Ascending aorta (tissue), 2 donors: ENCODE results near the gene PTPN18. TPM values are rescaled to one million over a fixed set of nuclear protein-coding genes. Genes with fewer than 3 reads are reported as not detected.

Experiments used
- DNase-seq, 2 donors: peaks; one replicate each; pipeline ENCODE4 v3.0.0-alpha.2; 2019; ENCODE audit warnings: low spot score in 2 of 2
- H3K27ac ChIP-seq, 2 donors: fragments of 200-600 bp; sonication (generic); one replicate each; pipeline ENCODE4 v1.5.1; 2016 to 2017; ENCODE audit warnings: mild to moderate bottlenecking in 1 of 2
- H3K27me3 ChIP-seq: fragments of 200-600 bp; sonication (generic); one replicate; pipeline ENCODE4 v1.5.1; 2017
- H3K36me3 ChIP-seq, 2 donors: fragments of 200-600 bp; sonication (generic); one replicate each; pipeline ENCODE4 v1.5.1; 2016
- H3K4me1 ChIP-seq, 2 donors: fragments of 200-600 bp; sonication (generic); one replicate each; pipeline ENCODE4 v1.5.1; 2016 to 2017; ENCODE audit warnings: mild to moderate bottlenecking in 1 of 2
- H3K4me3 ChIP-seq, 2 donors: fragments of 200-600 bp; sonication (generic); one replicate each; pipeline ENCODE4 v1.5.1; 2016 to 2017; ENCODE audit warnings: mild to moderate bottlenecking in 1 of 2
- H3K9me3 ChIP-seq, 2 donors: fragments of 200-600 bp; sonication (generic); one replicate each; pipeline ENCODE4 v1.5.1; 2016
- intact Hi-C: fragments of 100-400 bp; cut with DNase I; formaldehyde crosslinking; loops from one replicate; pipeline ENCODE4 v1.15.1; 2023
- total RNA-seq: library from RNA; depleted of rRNA; stranded (reverse); fragments of >200 nt; gene quantifications from one replicate; pipeline ENCODE4 v1.1.0, GENCODE V29; 2016
- TF ChIP-seq, protein P1 (sequence below), 3 experiments: fragments of 200-600 bp in 2 of 3; fragments of 450-650 bp in 1 of 3; sonication (generic) in 2 of 3; IDR thresholded peaks; one replicate each; pipeline ENCODE4 v1.5.1; 2016 to 2019; ENCODE audit warnings: antibody characterized with exemption in 3 of 3, mild to moderate bottlenecking in 1 of 3, moderate library complexity in 1 of 3

PTPN18 gene
- total RNA-seq, 1 donor from 2014 or later = 21.0 TPM

GRCh38 chr2:130316596-130316995 lies 39.3 kb upstream of the PTPN18 start:
- intact Hi-C loops = no loop called here
- no peak overlapping the region for H3K27ac ChIP-seq
- no peaks in the 10 kb centered on the region for H3K4me1 ChIP-seq
- no peaks in the 10 kb centered on the region for H3K9me3 ChIP-seq
- no peak for DNase-seq
- H3K4me3 ChIP-seq = no peak overlapping the region
- H3K36me3 ChIP-seq = no peaks in the 10 kb centered on the region
- TF ChIP-seq, protein P1, sequence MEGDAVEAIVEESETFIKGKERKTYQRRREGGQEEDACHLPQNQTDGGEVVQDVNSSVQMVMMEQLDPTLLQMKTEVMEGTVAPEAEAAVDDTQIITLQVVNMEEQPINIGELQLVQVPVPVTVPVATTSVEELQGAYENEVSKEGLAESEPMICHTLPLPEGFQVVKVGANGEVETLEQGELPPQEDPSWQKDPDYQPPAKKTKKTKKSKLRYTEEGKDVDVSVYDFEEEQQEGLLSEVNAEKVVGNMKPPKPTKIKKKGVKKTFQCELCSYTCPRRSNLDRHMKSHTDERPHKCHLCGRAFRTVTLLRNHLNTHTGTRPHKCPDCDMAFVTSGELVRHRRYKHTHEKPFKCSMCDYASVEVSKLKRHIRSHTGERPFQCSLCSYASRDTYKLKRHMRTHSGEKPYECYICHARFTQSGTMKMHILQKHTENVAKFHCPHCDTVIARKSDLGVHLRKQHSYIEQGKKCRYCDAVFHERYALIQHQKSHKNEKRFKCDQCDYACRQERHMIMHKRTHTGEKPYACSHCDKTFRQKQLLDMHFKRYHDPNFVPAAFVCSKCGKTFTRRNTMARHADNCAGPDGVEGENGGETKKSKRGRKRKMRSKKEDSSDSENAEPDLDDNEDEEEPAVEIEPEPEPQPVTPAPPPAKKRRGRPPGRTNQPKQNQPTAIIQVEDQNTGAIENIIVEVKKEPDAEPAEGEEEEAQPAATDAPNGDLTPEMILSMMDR (IDR thresholded peaks at IDR 0.05) = no peak
- no peaks in the 10 kb centered on the region for H3K27me3 ChIP-seq

- intact Hi-C loops = no loop called here
- no peaks in the 10 kb centered on the region for H3K36me3 ChIP-seq
- no peaks in the 10 kb centered on the region for H3K27me3 ChIP-seq
- no peak for DNase-seq
- no peak overlapping the region for H3K4me3 ChIP-seq
- no peaks in the 10 kb centered on the region for H3K4me1 ChIP-seq
- no peaks in the 10 kb centered on the region for H3K9me3 ChIP-seq
- TF ChIP-seq, protein P1 (IDR thresholded peaks at IDR 0.05) = no peak
- no peak overlapping the region for H3K27ac ChIP-seq
These were observed 37.0 kb upstream of the PTPN18 start for GRCh38 chr2:130318906-130319305.

- intact Hi-C loops = no loop called here
- Histone ChIP-seq H3K4me3 (no peak overlapping the region), H3K4me1 (no peaks in the 10 kb centered on the region), H3K9me3 (no peaks in the 10 kb centered on the region), H3K36me3 (no peaks in the 10 kb centered on the region), H3K27ac (no peak overlapping the region), H3K27me3 (no peaks in the 10 kb centered on the region)
- TF ChIP-seq, protein P1 (IDR thresholded peaks at IDR 0.05) = no peak
- DNase-seq = no peak
These were observed 36.3 kb upstream of the PTPN18 start for GRCh38 chr2:130319536-130319935.

- Histone ChIP-seq H3K4me3 (no peak overlapping the region), H3K4me1 (no peaks in the 10 kb centered on the region), H3K27me3 (no peaks in the 10 kb centered on the region), H3K9me3 (no peaks in the 10 kb centered on the region), H3K36me3 (no peaks in the 10 kb centered on the region), H3K27ac (no peak overlapping the region)
- DNase-seq = no peak
- TF ChIP-seq, protein P1 (IDR thresholded peaks at IDR 0.05) = no peak
- intact Hi-C loops = no loop called here
These were observed 27.9 kb upstream of the PTPN18 start for GRCh38 chr2:130327703-130328527.

DNA sequence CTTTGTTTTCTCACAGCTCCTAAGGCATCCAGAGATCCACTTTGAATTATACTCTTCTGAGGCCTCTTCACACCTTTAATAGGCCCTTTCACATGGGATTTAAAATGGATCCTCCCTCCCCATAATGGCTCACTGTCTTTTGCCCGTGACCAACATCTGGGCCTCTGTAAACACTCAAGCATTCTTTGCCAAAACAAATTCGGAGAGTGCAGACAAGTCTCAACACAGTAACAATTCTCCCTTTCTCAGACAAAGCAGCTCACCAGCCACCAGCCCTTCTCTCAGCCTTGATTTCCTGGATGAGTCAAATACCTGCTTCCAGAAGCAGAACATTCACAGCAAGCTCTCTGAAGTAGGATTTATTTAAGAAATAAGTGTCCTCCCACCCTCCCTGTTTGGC lies 27.1 kb upstream of the PTPN18 start:
- Histone ChIP-seq H3K4me3 (no peak overlapping the region), H3K4me1 (no peaks in the 10 kb centered on the region), H3K9me3 (no peaks in the 10 kb centered on the region), H3K27ac (no peak overlapping the region), H3K36me3 (no peaks in the 10 kb centered on the region), H3K27me3 (no peaks in the 10 kb centered on the region)
- intact Hi-C loops = no loop called here
- TF ChIP-seq, protein P1 (IDR thresholded peaks at IDR 0.05) = no peak
- DNase-seq = no peak
